ENCODE results near the gene GALNT17. TPM values are rescaled to one million over a fixed set of nuclear protein-coding genes. Genes with fewer than 3 reads are reported as not detected.
A peak's percentile ranks its signal among the peaks of the same experiment; 100 is the strongest.

GALNT17 gene
- total RNA-seq, 3 donors from 2014 or later, result 0.69 to 17.3 (median 1.6) TPM

- Histone ChIP-seq H3K36me3 (ENCODE audit: low read depth) (no peaks in the 10 kb centered on the region), H3K4me1 (ENCODE audit: low read depth) (no peaks in the 10 kb centered on the region), H3K4me3 (no peak overlapping the region), H3K9me3 (peaks cover 51% of the 10 kb centered on the region)
- TF ChIP-seq, protein P1, sequence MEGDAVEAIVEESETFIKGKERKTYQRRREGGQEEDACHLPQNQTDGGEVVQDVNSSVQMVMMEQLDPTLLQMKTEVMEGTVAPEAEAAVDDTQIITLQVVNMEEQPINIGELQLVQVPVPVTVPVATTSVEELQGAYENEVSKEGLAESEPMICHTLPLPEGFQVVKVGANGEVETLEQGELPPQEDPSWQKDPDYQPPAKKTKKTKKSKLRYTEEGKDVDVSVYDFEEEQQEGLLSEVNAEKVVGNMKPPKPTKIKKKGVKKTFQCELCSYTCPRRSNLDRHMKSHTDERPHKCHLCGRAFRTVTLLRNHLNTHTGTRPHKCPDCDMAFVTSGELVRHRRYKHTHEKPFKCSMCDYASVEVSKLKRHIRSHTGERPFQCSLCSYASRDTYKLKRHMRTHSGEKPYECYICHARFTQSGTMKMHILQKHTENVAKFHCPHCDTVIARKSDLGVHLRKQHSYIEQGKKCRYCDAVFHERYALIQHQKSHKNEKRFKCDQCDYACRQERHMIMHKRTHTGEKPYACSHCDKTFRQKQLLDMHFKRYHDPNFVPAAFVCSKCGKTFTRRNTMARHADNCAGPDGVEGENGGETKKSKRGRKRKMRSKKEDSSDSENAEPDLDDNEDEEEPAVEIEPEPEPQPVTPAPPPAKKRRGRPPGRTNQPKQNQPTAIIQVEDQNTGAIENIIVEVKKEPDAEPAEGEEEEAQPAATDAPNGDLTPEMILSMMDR (IDR thresholded peaks at IDR 0.05), result no peak
- ATAC-seq (no peak), DNase-seq (no peak)
- intact Hi-C loops (cut with DNase I, micrococcal nuclease), result no loop called here
These were observed 39.5 kb downstream of the GALNT17 start for GRCh38 chr7:71171476-71171875.

DNA sequence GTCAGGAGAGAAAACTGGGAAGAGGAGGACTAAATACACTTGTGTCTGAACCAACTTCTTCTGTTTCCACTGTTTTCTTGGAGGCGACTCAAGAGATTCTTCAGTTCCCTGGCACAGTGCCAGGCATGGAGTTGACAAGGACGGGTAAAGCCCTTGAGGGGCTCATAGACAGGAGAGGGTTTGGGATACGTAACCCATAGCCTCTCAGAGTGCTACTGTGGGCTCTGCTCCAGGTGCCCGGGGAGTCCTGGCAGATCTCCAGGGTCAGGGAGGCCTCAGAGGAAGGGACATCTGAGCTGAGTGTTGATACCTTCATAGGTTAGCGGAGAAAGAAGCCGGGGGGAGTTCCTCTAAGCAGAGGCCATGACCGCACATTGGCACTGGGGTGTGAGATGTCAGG, 42.0 kb downstream of the GALNT17 start:
- intact Hi-C loops (cut with DNase I, micrococcal nuclease), result no loop called here
- no peak overlapping the region for H3K4me3 ChIP-seq
- H3K9me3 ChIP-seq, result peaks cover 55% of the 10 kb centered on the region
- TF ChIP-seq, protein P1 (IDR thresholded peaks at IDR 0.05), result no peak
- no peaks in the 10 kb centered on the region for H3K36me3 ChIP-seq (ENCODE audit: low read depth)
- no peaks in the 10 kb centered on the region for H3K4me1 ChIP-seq (ENCODE audit: low read depth)
- peak in 1 of 3 donors; percentile 2 for DNase-seq
- no peak for ATAC-seq

GRCh38 chr7:71182438-71182935, 50.5 kb downstream of the GALNT17 start:
- Histone ChIP-seq H3K4me1 (ENCODE audit: low read depth) (no peaks in the 10 kb centered on the region), H3K4me3 (no peak overlapping the region), H3K36me3 (ENCODE audit: low read depth) (no peaks in the 10 kb centered on the region), H3K9me3 (peaks cover 47% of the 10 kb centered on the region)
- no peak for ATAC-seq
- TF ChIP-seq, protein P1 (IDR thresholded peaks at IDR 0.05), result no peak
- no peak for DNase-seq
- intact Hi-C loops (cut with DNase I, micrococcal nuclease), result no loop called here

DNA sequence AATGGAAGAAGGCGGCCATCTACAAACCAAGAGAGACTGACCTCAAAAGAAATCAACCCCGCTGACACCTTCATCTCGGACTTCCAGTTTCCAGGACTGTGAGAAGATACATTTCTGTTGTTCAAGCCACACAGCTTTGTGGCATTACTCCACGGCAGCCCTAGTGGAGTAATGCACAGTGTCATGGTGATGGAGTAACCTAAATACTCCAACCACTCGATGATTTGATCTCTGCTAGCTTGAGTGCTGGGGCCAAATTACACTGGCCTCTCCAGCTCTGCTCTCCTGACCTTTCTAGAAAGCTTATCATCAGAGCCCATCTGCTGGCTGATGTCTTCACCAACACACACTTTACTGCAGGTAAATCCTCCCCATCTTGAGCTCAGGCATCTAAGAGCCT, 52.2 kb downstream of the GALNT17 start:
- Histone ChIP-seq H3K4me1 (ENCODE audit: low read depth) (no peaks in the 10 kb centered on the region), H3K9me3 (peaks cover 49% of the 10 kb centered on the region), H3K36me3 (ENCODE audit: low read depth) (no peaks in the 10 kb centered on the region), H3K4me3 (no peak overlapping the region)
- intact Hi-C loops (cut with DNase I, micrococcal nuclease), result no loop called here
- TF ChIP-seq, protein P1 (IDR thresholded peaks at IDR 0.05), result no peak
- no peak for ATAC-seq
- no peak for DNase-seq

DNA sequence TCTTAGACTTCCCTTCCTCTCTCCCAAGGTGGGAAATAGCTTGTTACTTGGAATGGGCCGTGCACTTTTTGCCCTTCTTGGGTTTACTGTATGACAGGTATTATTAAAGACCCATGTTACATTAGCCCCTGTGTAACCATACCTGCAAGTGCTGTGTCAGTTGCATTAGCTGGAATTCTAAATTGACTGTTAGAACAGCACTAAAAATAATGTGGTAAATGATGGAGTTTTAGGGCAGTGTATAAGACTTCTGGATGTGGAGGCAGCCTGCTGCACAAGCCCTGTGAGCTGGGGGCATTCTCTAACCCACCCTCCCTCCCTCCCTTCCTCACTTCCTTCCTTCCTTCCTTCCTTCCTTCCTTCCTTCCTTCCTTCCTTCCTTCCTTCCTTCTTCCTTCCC, 52.7 kb downstream of the GALNT17 start:
- H3K36me3 ChIP-seq (ENCODE audit: low read depth), result no peaks in the 10 kb centered on the region
- no peak for ATAC-seq
- peaks cover 50% of the 10 kb centered on the region for H3K9me3 ChIP-seq
- DNase-seq, result no peak
- intact Hi-C loops (cut with DNase I, micrococcal nuclease), result no loop called here
- TF ChIP-seq, protein P1 (IDR thresholded peaks at IDR 0.05), result no peak
- H3K4me1 ChIP-seq (ENCODE audit: low read depth), result no peaks in the 10 kb centered on the region
- H3K4me3 ChIP-seq, result no peak overlapping the region

DNA sequence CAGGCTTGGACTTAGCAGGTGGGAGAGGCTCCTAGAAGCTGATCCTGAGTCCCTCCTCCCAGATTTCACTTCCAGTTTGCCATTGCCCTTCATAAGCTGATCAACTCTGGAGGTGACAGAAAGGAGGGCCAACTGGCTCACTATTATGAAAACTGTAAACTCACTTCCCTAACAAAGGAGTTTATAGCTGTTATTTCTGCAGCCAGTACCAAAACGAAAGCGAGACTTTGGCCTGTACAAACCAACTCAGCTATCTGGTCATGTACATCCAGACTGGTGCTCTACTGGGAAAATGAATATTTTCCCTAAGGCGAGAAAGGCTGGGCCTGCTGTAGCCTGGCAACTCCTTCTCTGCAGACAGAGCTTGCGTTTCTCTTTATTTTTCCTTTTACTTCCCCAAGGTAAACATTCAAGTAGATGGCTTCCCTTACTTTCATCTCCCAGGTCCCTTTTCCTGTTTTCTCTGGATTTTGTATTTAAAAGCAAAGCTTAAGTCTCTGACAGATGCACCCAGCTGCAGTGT, 54.7 kb downstream of the GALNT17 start:
- intact Hi-C loops (cut with DNase I, micrococcal nuclease), result no loop called here
- H3K4me1 ChIP-seq (ENCODE audit: low read depth), result no peaks in the 10 kb centered on the region
- DNase-seq, result no peak
- peaks cover 38% of the 10 kb centered on the region for H3K9me3 ChIP-seq
- no peak for ATAC-seq
- H3K4me3 ChIP-seq, result no peak overlapping the region
- no peaks in the 10 kb centered on the region for H3K36me3 ChIP-seq (ENCODE audit: low read depth)
- TF ChIP-seq, protein P1 (IDR thresholded peaks at IDR 0.05), result no peak
